DMS 273 treated with DMSO at 0.1 percent for 48 hours (cell line): ENCODE measurements around the gene PADI4.

Source experiments
- DNase-seq: peaks from one replicate; lab custom pipeline; 2025; lab: John Stamatoyannopoulos, UW

The PADI4 gene

DNA sequence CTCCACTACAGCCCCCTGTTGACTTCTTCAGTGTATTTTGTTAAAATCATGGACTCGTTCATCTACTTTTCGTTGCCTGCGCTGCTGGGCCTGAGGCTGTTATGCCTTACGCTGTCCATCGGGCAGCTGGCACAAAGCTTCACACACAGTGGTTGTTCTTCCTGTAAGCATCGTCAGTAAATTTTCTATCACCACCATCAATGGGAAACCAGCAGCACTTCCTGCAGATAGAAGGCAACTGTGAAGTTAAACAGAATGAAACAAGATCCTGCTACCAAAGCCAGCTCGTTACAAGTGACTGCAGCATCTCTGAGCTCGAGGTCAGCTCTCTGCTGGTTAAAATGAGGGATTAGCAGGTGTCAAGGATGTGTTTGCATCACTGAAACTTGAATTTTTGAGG lies 42.1 kb downstream of the PADI4 start:
- DNase-seq, result no peak

DNA sequence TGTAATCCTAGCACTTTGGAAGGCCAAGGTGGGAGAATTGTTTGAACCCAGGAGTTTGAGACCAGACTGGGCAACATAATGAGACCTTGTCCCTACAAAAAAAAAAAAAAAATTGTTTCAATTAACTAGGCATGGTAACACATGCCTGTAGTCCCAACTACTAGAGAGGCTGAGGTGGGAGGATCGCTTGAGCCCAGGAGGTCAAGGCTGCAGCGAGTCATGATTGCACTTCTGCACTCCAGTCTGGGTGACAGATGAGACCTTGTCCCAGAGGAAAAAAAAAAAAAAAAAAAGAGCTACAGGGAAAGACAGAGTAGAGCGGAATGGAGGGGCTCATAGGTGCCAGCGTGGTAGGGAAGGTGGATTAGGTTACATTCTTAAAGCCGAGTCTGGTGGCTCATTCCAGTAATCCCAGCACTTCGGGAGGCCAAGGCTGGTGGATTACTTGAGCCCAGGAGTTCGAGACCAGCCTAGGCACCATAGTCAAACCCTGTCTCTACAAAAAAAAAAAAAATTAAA lies 43.0 kb downstream of the PADI4 start:
- no peak for DNase-seq

DNA sequence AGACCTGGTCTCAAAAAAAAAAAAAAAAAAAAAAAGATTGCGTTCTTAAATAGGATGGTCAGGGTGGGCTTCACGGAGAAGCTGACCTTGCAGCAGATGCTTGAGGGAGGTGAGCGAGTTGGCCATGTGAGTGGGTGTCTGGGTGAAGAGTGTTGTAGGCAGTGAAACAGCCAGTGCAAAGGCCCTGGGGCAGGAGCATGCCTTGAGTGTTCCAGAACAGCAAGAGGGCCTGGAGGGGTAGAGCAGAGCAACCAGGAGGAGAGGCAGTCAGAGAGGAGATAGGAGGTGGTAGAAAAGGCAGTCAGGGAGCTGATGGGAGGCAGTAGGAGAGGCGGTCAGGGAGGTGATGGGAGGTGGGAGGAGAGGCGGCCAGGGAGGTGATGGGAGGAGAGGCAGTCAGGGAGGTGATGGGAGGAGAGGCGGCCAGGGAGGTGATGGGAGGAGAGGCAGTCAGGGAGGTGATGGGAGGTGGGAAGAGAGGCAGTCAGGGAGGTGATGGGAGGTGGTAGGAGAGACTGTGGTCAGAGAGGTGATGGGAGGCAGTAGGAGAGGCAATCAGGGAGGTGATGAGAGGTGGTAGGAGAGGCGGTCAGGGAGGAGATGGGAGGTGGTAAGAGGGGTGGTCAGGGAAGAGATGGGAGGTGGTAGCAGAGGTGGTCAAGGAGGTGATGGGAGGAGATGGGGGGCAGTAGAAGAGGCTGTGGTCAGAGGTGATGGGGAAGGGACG lies 43.8 kb downstream of the PADI4 start:
- DNase-seq, result no peak

DNA sequence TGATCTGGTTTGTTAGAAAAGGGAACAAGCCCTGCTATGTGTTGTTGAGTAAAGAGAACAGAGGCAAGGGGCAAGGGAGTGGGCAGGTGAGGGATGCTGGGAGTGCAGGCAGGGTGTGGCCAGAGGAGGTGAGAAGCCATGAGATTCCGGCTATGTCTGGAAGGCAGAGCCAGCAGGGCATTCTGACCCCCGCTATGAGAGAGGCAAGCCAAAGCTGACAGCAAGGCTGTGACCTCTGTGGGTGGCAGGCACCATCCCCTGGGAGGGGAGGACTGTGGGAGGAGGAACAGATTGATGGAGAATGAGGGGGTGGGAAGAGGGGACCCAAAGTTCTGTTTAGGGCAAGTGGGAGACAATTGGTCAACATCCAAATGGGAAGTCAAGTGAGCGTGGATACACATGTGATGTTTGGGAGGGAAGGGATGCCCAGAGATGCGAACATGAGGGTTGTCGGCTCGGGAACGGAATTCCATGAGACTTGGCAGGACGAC lies 44.5 kb downstream of the PADI4 start:
- DNase-seq, result no peak

DNA sequence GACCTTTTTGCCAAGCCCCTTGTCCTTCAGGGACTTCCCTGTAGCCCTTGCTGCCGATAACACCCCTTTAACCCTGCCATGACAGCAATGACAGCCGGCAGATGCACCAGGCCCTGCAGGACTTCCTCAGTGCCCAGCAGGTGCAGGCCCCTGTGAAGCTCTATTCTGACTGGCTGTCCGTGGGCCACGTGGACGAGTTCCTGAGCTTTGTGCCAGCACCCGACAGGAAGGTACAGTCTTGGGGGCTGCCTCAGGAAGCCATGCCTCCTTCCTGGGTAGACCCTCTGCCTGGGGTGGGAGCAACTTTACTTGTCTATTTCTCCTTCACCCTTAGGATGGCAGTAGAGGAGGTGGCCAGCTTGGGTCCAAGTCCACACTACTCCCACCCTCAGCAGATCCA lies 47.9 kb downstream of the PADI4 start:
- no peak for DNase-seq

DNA sequence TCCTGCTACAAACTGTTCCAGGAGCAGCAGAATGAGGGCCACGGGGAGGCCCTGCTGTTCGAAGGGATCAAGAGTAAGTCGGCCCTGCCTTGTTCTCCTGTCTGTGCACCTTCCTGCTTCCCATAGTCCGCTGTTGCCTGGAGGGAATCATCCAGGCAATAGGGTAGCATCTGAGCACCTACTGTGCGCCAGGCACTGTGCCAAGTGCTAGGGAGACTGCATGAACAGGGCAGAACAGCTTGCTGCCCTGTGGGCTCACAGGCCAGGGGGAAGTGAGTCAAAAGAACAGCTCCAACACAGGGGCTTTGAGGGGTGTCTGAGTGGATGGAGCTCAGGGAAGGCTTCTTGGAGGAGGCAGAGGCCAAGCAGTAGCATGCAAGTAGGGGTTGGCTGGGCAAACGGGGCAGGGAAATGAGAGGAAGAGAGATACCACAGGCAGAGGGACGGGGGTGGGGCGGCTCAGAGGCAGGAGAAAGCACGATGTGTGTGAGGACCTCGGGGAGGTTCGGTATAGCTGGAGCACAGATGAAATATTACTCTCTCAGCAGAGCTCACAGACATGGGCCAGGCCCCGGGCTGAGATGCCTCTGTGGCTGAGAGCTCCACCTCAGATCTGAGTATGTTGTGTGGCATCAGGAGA lies 48.5 kb downstream of the PADI4 start:
- DNase-seq, result no peak

DNA sequence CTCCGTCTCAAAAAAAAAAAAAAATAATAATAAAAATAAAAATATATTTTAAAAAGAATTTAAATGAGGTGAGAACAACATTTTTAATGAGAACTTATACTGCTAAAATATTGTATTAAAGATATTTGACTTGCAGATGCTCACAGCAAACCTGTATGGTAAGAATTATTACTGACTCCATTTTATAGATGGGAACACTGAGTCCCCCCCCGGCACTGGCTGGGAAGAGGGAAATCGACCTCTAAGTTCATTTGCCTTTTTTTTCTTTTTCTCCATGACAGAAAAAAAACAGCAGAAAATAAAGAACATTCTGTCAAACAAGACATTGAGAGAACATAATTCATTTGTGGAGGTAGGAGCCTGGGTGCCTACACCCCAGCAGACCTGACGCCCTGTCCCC lies 50.6 kb downstream of the PADI4 start:
- no peak for DNase-seq

DNA sequence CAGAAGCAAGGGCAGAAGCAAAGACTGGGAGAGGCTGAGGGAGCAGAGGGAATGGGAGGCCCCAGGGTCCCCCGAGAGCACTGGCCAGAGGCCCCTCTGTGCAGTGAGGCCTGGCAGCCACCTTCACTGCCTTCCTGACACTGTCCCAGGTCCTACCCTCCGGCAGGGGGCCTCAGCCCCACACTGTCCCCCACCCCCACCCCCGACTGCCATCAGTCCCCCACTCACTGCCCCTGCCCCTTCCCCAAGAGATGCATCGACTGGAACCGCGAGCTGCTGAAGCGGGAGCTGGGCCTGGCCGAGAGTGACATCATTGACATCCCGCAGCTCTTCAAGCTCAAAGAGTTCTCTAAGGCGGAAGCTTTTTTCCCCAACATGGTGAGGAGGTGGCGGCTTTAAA lies 51.0 kb downstream of the PADI4 start:
- no peak for DNase-seq

DNA sequence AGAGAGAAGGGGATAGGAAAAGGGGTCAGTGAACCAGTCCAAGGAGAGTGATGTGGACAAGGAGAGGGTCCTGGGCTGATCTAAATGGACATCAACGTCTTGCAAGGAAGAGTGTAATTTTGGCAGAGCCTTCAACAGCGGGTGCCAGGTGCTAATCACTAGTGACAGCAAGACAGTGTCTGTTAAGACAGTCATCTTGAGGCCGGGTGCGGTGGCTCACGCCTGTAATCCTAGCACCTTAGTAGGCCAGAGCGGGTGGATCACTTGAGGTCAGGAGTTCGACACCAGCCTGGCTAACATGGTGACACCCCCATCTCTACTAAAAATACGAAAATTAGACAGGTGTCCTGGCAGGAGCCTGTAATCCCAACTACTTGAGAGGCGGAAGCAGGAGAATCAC lies 51.8 kb downstream of the PADI4 start:
- no peak for DNase-seq

DNA sequence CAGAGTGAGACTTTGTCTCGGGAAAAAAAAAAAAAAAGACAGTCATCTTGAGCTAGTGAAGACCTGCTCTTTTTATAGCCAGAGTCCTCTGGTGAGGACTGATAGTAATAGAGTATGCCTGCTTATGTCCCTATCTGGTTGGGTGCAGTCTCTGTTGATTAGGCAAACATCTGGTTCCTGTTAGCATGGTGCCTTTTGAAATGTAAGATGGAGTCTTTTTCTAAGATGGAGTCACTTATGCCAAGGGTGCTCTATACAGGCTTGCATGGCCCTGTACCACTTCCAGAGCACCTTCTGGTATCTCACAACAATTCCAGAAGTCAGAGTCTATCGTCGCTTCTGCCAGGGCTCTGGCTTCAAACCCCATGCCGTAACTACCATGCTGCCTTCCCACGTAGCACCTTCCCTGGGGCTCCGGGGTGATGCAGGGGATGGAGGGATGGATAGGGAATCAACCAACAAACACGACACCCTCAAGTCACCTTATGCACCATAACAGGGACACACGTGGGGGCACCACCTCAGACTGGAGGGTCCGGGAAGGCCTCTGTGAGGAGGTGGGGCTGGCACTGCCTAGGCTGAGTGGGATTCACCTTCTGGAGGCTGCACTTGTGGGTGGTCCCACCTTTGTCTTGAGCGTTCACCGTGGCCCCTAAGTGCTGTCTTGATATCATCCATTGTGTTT lies 52.4 kb downstream of the PADI4 start:
- no peak for DNase-seq

DNA sequence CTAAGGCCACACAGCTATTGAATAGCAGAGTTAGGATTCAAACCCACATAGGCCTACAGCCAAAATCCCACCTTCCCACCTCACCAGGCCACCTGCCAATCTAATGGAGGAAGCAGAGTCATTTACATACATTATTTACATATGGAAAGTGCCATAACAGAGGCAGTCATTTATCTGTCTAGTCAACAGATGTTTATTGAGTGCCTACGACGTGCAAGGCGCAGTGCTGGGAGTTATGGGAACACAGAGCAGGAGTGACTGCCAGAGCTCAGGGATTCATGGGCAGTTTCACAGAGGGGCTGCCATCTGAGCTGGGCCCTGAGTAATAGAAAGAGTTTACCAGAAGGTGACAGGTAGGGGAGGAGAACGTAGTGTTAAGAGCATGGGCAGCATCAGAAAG lies 53.7 kb downstream of the PADI4 start:
- no peak for DNase-seq

DNA sequence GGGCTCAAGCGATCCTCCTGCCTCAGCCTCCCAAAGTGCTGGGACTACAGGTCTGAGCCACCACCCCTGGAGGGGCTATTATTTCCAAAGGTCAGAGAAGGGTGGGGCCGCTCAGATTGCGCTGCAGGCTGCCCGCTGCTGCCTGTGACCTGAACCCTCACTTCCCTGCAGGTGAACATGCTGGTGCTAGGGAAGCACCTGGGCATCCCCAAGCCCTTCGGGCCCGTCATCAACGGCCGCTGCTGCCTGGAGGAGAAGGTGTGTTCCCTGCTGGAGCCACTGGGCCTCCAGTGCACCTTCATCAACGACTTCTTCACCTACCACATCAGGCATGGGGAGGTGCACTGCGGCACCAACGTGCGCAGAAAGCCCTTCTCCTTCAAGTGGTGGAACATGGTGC lies 55.4 kb downstream of the PADI4 start:
- no peak for DNase-seq

DNA sequence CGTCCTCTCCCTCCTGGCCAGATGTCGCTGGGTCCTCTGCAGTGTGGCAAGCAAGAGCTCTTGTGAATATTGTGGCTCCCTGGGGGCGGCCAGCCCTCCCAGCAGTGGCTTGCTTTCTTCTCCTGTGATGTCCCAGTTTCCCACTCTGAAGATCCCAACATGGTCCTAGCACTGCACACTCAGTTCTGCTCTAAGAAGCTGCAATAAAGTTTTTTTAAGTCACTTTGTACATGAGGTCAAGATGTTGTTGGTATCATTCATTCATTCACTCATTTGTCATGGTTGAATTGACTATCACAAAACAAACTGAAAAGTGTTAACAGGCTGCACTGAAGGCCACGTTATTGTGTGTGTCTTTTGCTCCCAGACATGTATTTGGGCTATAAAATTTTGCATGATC lies 55.8 kb downstream of the PADI4 start:
- no peak for DNase-seq

DNA sequence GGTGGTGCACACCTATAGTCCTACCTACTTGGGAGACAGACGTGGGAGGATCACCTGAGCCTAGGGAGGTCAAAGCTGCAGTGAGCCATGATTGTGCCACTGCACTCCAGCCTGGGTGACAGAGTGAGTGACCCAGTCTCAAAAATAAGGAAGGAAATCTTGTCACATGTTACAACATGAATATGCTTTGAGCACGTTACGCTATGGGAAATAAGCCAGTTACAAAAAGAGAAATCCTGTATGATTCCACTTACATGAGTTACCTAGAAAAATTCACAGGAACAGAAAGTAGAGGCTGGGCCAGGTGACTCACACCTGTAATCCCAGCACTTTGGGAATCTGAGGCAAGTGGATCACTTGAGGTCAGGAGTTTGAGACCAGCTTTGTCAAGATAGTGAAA lies 57.3 kb downstream of the PADI4 start:
- no peak for DNase-seq

DNA sequence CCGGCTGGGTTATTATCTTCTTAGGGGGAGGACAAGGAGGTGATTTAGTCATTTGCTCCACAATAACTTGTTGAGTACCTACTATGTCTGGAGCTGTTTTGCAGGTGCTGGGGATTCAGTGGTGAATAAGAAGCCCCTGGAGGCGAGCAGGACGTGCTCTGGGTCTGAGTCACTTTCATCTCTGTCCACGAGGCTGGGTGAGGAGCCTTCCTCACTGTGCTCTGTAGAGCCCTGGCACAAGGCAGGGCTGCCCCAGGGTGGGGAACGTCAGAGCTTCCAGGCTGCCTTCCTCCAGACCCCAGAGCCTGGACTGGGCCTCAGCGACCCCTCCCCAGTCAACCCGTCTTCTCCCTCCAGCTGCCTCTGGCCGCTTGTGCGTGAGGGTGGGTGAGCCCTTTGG lies 61.5 kb downstream of the PADI4 start:
- no peak for DNase-seq

DNA sequence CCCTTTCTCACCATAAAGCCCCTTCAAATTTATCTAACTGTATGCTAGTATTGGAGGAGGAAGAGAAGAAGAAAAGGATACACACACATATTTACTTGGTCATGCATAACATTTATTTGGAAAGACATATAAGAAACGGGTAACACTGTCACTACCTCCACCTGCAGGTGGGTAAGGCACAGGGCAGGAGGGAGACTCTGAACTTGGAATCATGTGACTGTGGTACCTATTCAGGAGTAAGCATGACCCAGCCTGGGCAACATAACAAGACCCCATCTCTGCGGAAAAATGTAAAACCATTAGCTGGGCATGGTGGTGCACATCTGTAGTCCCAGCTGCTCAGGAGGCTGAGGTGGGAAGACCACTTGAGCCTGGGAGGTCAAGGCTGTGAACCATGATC lies 62.6 kb downstream of the PADI4 start:
- DNase-seq, result no peak

DNA sequence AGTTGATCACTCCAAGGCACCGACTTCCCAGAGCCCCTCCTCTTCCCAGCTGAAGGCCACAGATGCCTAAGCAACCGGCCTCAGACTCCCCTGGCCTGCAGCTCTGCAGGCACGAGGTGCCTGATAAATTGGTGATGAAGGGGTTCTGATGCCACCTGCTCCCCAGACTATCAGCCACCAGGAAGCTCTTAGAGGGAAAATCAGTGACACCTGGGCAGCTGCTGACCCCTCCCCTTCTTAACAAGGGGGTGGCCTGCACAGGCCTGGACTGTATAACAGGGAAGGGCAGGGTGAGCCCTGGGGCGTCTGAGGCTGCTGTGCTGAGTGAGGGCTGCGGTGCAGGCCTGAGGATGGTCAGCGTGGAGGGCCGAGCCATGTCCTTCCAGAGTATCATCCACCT lies 63.9 kb downstream of the PADI4 start, which contains the start of gene PADI6:
TSS of gene PADI6 (plus strand) at position 301 of the 400 bp plus-strand sequence. CDS start at position 351, 50 bp downstream.
- no peak for DNase-seq

DNA sequence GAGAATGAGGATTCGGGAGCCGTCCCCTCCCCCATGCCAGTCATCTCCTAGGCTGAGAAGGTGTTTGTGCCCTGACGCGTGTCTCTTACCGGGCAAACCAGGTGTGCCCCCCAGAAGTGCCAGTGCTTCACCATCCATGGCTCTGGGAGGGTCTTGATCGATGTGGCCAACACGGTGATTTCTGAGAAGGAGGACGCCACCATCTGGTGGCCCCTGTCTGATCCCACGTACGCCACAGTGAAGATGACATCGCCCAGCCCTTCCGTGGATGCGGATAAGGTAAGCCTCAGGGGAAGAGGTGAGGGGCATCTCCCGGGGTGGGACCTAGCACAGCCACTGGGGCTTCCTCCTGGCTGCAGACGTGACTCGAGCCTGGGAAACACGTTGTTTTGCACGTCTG lies 65.0 kb downstream of the PADI4 start:
- DNase-seq, result no peak

DNA sequence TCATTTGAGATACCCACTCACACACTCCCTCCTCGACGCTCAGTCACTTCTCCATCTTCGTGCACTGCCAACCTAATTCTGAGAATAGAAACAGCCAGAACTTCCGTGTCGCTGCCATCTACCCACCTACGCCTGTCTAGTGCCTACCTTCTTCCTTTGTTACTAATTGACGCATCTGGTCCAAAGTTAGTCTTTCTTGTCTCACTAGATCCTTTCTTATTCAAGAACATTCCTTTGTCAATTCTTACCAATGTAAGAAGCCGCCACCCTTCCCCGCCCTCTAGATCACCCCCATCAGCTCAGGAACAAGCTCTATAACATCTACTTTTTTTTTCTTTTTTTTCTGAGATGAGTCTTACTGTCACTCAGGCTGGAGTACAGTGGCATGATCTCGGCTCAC lies 67.7 kb downstream of the PADI4 start:
- no peak for DNase-seq

DNA sequence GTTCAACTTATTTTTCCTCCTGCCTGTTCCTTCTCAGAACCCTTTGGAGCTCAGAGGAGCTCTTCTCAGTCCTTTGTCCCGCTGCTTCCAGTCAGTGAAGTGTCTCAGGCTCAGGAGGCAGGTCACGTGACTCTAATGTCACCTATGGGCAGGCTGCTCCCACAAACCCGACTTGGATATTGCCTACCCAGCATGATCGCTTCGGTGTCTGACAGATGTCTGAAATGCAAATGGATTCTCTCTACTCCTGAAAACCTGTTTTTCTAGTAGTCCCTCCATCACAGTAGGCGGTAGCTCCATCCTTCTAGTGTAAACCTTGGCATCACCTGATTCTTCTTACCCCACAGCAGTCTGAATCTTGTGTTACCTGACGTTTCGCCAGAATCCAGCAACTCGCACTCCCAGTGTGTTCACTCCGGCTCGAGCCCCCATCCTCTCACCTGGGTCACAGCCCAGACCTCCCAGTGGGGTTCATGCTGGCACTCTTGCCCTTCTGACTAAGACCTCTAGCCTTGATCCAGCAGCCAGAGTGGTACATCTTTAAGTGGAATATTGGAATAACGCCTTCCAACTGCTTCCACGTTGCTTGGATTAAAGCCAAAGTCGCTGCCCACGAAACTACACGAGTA lies 69.4 kb downstream of the PADI4 start:
- no peak for DNase-seq

DNA sequence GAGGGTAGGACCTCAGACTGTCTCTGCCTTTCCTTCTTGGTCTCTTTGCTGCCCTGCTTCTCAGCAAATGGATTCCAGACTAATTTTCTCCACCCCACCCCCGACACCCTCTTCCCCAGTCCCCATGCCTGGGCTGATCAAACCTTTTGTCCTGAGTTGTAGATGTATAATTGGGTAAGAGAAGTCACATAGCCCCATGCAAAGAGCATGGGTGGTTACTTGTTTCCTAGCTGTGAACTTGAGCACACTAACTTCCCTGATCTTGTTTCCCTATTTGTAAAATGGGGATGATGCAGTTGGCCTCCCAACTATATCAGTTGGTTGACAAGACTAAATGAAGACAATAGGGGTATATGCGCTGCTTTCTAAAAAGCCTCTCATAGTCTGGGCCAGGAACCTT lies 73.2 kb downstream of the PADI4 start:
- no peak for DNase-seq

DNA sequence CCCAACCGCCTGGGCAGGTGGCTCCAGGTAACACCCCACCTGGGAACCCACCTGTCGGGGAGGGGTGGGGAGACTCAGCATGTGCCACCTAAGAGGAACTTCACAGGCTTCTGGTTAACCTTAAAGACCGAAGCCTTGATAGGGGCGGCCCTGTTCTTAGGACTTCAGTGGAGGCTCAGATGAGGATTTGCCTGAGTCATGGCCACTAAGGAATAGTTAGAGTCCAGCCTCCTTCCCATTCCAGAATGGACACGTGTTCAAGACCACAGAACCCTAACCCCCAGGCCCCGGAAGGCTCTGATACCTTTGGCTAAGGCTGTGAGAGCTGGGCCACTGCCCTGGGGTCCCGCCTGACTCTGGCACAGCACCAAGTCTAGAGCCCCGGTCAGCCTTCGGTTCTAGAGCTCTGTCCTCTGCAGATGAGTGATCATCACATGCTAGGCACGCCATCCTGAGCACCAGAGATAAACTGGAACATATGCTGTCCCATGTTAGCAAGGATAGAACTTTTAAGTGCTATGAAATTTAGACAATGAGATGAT lies 84.3 kb downstream of the PADI4 start:
- no peak for DNase-seq
